ENCODE data around the gene UBALD2.

GRCh38 chr17:76265624-76266243, 586 bp downstream of the UBALD2 start:
- no peak for TF ChIP-seq E2F5 (CRISPR knock-in tag; IDR thresholded peaks at IDR 0.05)
- TF ChIP-seq SP1 (CRISPR knock-in tag; conservative IDR thresholded peaks at IDR 0.05): no peak
- no peak for TF ChIP-seq CTCF (IDR thresholded peaks at IDR 0.05)
- no peak for TF ChIP-seq ESRRA (CRISPR knock-in tag; IDR thresholded peaks at IDR 0.05; ENCODE audit: borderline replicate concordance)
- no peak for TF ChIP-seq ELF4 (CRISPR knock-in tag; IDR thresholded peaks at IDR 0.05; ENCODE audit: low read depth)
- TF ChIP-seq FOXJ3 (CRISPR knock-in tag; IDR thresholded peaks at IDR 0.05; ENCODE audit: borderline replicate concordance): no peak
- no peak for TF ChIP-seq PRDM15 (CRISPR knock-in tag; IDR thresholded peaks at IDR 0.05)
- no peak for TF ChIP-seq ZBTB21 (CRISPR knock-in tag; IDR thresholded peaks at IDR 0.05; ENCODE audit: borderline replicate concordance)
- no peak for TF ChIP-seq JUN (CRISPR knock-in tag; IDR thresholded peaks at IDR 0.05)
- no peak for TF ChIP-seq ZNF423 (CRISPR knock-in tag; IDR thresholded peaks at IDR 0.05)
- no peak for TF ChIP-seq ZNF671 (CRISPR knock-in tag; IDR thresholded peaks at IDR 0.05)
